Glutamatergic neuron (in vitro differentiated cells): ENCODE results near the gene CAPN5. TPM values are rescaled to one million over a fixed set of nuclear protein-coding genes. Genes with fewer than 3 reads are reported as not detected.

Experiments used
- DNase-seq: peaks from one replicate; pipeline ENCODE4 v3.0.0; 2022
- H3K27ac Mint-ChIP-seq: one replicate; pipeline ENCODE4 v1.8.0; 2020; ENCODE audit warnings: mild to moderate bottlenecking, mixed read lengths, inconsistent platforms; ENCODE audit not compliant: unreplicated experiment
- H3K27me3 Mint-ChIP-seq: one replicate; pipeline ENCODE4 v1.8.0; 2020; ENCODE audit warnings: mild to moderate bottlenecking, moderate library complexity, mixed read lengths, inconsistent platforms; ENCODE audit not compliant: unreplicated experiment
- H3K36me3 Mint-ChIP-seq: one replicate; pipeline ENCODE4 v1.8.0; 2020; ENCODE audit warnings: mild to moderate bottlenecking, mixed read lengths, inconsistent platforms; ENCODE audit not compliant: unreplicated experiment
- H3K4me1 Mint-ChIP-seq: one replicate; pipeline ENCODE4 v1.8.0; 2020; ENCODE audit warnings: mild to moderate bottlenecking, low read depth, mixed read lengths, inconsistent platforms; ENCODE audit not compliant: unreplicated experiment
- H3K4me3 Mint-ChIP-seq: one replicate; pipeline ENCODE4 v1.8.0; 2020; ENCODE audit warnings: mild to moderate bottlenecking, mixed read lengths, inconsistent platforms; ENCODE audit not compliant: unreplicated experiment
- H3K9me3 Mint-ChIP-seq: one replicate; pipeline ENCODE4 v1.8.0; 2020; ENCODE audit warnings: mild to moderate bottlenecking, moderate library complexity, mixed read lengths, inconsistent platforms; ENCODE audit not compliant: unreplicated experiment
- total RNA-seq: library from RNA; stranded (reverse); fragmentation: NEBNext Ultra II Directional; extraction: Animal tissue kit (Norgen Biotek cat#: 25700); gene quantifications from one replicate; pipeline ENCODE4 v1.2.1, GENCODE V29; 2021; ENCODE audit not compliant: unreplicated experiment
- TF ChIP-seq, protein P1 (sequence below): fragments of 200-600 bp; sonication (generic); IDR thresholded peaks from one replicate; pipeline ENCODE4 v1.5.0; 2021; ENCODE audit not compliant: partially characterized antibody, unreplicated experiment

The CAPN5 gene
- total RNA-seq, 1 donor from 2014 or later = 45.0 TPM

DNA sequence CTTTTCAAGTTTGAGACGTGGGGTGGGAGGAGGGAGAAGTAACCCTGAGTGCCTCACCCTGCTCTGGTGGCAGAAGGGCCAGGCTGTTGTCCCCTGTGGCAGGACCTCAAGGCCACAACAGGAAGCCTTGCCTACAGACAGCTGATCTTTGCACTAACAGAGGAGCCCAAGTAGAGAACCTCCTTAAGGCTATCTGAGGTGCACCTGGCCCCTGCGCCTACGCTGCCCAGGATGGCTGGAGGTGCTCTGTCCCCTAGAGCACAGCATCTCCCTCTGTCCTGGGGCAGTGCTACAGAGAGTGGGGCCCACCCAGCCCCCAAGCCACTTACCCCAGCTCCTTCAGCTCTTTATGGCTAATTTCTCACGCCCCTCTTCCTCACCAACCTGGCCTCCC is 88.3 kb downstream of the CAPN5 start:
- Mint-ChIP-seq H3K9me3 (peaks cover 15% of the 10 kb centered on the region), H3K4me3 (no peak overlapping the region), H3K4me1 (peaks cover 13% of the 10 kb centered on the region), H3K27me3 (peaks cover 13% of the 10 kb centered on the region), H3K27ac (no peak overlapping the region), H3K36me3 (peaks cover 5% of the 10 kb centered on the region)
- DNase-seq = no peak
- TF ChIP-seq, protein P1, sequence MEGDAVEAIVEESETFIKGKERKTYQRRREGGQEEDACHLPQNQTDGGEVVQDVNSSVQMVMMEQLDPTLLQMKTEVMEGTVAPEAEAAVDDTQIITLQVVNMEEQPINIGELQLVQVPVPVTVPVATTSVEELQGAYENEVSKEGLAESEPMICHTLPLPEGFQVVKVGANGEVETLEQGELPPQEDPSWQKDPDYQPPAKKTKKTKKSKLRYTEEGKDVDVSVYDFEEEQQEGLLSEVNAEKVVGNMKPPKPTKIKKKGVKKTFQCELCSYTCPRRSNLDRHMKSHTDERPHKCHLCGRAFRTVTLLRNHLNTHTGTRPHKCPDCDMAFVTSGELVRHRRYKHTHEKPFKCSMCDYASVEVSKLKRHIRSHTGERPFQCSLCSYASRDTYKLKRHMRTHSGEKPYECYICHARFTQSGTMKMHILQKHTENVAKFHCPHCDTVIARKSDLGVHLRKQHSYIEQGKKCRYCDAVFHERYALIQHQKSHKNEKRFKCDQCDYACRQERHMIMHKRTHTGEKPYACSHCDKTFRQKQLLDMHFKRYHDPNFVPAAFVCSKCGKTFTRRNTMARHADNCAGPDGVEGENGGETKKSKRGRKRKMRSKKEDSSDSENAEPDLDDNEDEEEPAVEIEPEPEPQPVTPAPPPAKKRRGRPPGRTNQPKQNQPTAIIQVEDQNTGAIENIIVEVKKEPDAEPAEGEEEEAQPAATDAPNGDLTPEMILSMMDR = no peak

GRCh38 chr11:77155556-77156130 is 88.9 kb downstream of the CAPN5 start:
- H3K4me1 Mint-ChIP-seq = peaks cover 13% of the 10 kb centered on the region
- H3K4me3 Mint-ChIP-seq = no peak overlapping the region
- peaks cover 5% of the 10 kb centered on the region for H3K36me3 Mint-ChIP-seq
- no peak for DNase-seq
- TF ChIP-seq, protein P1 = no peak
- no peak overlapping the region for H3K27ac Mint-ChIP-seq
- H3K27me3 Mint-ChIP-seq = peaks cover 13% of the 10 kb centered on the region
- peaks cover 15% of the 10 kb centered on the region for H3K9me3 Mint-ChIP-seq

DNA sequence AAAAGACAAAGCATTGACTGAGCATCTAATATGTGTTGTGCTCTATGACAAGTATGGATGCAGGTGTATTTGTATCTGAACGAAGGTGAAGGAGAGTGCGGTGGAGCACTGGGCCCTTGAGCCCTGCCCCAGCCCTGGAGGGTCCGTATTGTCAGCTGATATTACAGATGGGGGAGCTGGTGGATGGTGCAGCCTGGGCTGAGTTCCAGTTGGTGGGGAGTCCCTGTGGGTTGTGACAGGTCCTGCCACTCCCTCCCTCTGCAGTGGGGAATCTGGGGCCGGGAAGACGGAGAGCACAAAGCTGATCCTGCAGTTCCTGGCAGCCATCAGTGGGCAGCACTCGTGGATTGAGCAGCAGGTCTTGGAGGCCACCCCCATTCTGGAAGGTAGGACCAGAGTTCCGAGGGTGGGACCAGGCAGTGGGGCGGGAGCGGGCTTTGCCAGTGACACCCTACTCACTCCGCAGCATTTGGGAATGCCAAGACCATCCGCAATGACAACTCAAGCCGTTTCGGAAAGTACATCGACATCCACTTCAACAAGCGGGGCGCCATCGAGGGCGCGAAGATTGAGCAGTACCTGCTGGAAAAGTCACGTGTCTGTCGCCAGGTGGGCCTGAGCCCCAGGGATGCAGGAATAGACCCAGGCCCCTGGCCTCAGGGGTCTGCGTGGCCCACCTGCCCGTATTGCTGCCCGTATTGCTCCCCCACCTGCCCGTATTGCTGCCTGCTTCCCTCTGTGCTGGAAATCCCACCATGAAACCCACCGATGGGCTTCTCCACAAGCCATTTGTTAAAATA is 89.8 kb downstream of the CAPN5 start:
- H3K9me3 Mint-ChIP-seq = peaks cover 15% of the 10 kb centered on the region
- peaks cover 5% of the 10 kb centered on the region for H3K36me3 Mint-ChIP-seq
- H3K4me1 Mint-ChIP-seq = peaks cover 11% of the 10 kb centered on the region
- H3K27me3 Mint-ChIP-seq = peaks cover 13% of the 10 kb centered on the region
- no peak for DNase-seq
- no peak overlapping the region for H3K27ac Mint-ChIP-seq
- TF ChIP-seq, protein P1 = no peak
- H3K4me3 Mint-ChIP-seq = no peak overlapping the region

DNA sequence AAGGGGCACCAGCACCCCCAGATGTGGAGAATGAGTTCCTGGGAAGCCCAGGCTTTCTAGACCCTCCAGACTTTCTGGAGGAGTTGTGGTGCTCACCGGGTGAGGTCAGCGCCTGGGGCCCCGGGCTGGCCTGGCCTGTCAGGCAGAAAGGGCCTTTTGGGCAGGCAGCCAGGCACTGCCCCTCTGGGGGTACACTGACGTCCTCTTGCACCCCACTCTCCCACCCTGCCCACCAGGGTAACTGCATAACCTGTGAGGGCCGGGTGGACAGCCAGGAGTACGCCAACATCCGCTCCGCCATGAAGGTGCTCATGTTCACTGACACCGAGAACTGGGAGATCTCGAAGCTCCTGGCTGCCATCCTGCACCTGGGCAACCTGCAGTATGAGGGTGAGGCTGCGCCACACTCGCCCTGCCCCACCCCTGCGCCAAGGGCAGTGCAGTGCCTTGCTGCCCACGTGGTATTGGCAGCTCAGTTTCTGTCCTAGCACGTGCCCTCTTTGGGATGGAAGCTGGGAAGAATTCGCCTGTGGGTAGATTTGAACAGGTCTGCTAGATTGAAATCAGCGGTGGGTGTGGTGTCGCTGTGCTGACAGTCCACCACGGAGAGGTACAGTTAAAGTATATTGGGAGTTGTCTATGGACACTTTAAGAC is 91.4 kb downstream of the CAPN5 start:
- H3K4me1 Mint-ChIP-seq = no peaks in the 10 kb centered on the region
- TF ChIP-seq, protein P1 = no peak
- DNase-seq = no peak
- H3K4me3 Mint-ChIP-seq = no peak overlapping the region
- peaks cover 12% of the 10 kb centered on the region for H3K9me3 Mint-ChIP-seq
- H3K27me3 Mint-ChIP-seq = peaks cover 9% of the 10 kb centered on the region
- H3K36me3 Mint-ChIP-seq = no peaks in the 10 kb centered on the region
- no peak overlapping the region for H3K27ac Mint-ChIP-seq
